Central memory CD8-positive, alpha-beta T cell (primary cell): ENCODE data around the gene CDH11.

ENCODE experiments used
- ATAC-seq: fragments of 150-1000 bp; cut with Tn5 transposase; replicated peaks from 2 replicates; pipeline ENCODE4 v1.10.0; 2022; ENCODE audit warnings: mild to moderate bottlenecking, moderate FRiP score, moderate number of reproducible peaks; ENCODE audit not compliant: poor library complexity, severe bottlenecking; ENCODE audit errors: extremely low read depth
- DNase-seq, 2 donors: peaks; one replicate each; pipeline ENCODE4 v3.0.0; 2021; ENCODE audit warnings: low spot score in 2 of 2
- H3K27ac Mint-ChIP-seq: one replicate; pipeline ENCODE4 v1.8.0; 2022; ENCODE audit warnings: low read depth, mild to moderate bottlenecking, moderate library complexity, mixed read lengths
- H3K27me3 Mint-ChIP-seq: one replicate; pipeline ENCODE4 v1.8.0; 2022; ENCODE audit warnings: mixed read lengths
- H3K36me3 Mint-ChIP-seq: one replicate; pipeline ENCODE4 v1.8.0; 2022; ENCODE audit warnings: mild to moderate bottlenecking, moderate library complexity, mixed read lengths; ENCODE audit not compliant: insufficient read depth
- H3K4me1 Mint-ChIP-seq: one replicate; pipeline ENCODE4 v1.8.0; 2022; ENCODE audit warnings: mixed read lengths
- H3K4me3 Mint-ChIP-seq: one replicate; pipeline ENCODE4 v1.8.0; 2022; ENCODE audit warnings: mild to moderate bottlenecking, moderate library complexity, mixed read lengths
- H3K9me3 Mint-ChIP-seq: one replicate; pipeline ENCODE4 v1.8.0; 2022; ENCODE audit warnings: mixed read lengths

The CDH11 gene

DNA sequence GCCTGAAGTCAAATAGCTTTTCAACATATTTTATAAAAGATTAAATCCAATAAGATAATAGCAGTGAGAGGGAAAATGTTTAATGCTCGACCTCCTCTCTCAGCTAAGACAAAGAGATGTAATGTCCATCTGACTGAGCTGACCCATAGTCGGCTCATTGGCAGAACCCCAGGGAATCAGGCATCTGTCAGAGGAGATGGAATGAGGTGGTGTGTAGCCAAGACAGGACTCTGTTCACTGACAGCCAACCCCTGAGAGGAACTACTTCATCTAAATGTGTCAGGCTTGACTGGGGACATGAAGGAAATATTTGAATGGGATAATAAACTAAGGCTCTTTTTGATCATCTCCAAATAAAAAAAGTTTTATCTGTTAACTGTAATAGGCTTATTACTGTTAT is 188.0 kb downstream of the CDH11 start:
- H3K9me3 Mint-ChIP-seq = peaks cover 23% of the 10 kb centered on the region
- H3K36me3 Mint-ChIP-seq = no peaks in the 10 kb centered on the region

DNA sequence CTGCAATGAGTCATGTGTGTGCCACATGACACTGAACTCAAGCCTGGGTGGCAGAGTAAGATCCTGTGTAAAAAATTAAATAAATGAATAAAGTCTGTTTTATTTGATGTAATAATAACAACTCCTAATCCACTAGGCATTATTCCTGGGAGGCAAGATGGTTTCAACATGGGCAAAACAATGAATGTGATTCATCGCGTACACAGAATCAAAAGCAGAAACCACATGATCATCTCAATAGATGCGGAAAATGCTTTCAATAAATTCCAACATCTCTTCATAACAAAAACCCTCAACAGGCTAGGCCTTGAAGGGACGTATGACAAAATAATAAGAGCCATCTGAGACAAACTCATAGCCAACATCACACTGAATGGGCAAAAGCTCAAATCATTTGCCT is 195.4 kb downstream of the CDH11 start:
- H3K27ac Mint-ChIP-seq = no peak overlapping the region

More for the DNA sequence above, 188.0 kb downstream of the CDH11 start:
- no peak for ATAC-seq
- Mint-ChIP-seq H3K4me3 (no peak overlapping the region), H3K4me1 (no peaks in the 10 kb centered on the region), H3K27ac (no peak overlapping the region), H3K27me3 (no peaks in the 10 kb centered on the region)
- no peak for DNase-seq

DNA sequence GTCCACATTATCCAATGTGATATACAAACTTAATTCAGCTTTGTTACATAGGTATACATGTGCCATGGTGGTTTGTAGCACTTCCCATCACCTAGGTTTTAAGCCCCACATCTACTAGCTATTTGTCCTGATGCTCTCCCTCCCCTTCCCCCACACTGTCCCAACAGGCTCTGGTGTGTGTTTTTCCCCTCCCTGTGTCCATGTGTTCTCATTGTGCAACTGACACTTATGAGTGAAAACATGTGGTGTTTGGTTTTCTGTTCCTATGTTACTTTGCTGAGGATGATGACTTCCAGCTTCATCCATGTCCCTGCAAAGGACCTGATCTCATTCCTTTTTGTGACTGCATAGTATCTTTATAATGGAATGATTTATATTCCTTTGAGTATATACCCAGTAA is 196.7 kb downstream of the CDH11 start:
- Mint-ChIP-seq H3K4me1 (no peaks in the 10 kb centered on the region), H3K27me3 (no peaks in the 10 kb centered on the region), H3K36me3 (no peaks in the 10 kb centered on the region), H3K4me3 (no peak overlapping the region), H3K9me3 (peaks cover 16% of the 10 kb centered on the region), H3K27ac (no peak overlapping the region)
- DNase-seq (no peak), ATAC-seq (no peak)

More for the DNA sequence above, 195.4 kb downstream of the CDH11 start:
- no peaks in the 10 kb centered on the region for H3K36me3 Mint-ChIP-seq
- H3K27me3 Mint-ChIP-seq = no peaks in the 10 kb centered on the region
- no peak for ATAC-seq
- no peak for DNase-seq
- H3K4me3 Mint-ChIP-seq = no peak overlapping the region
- peaks cover 23% of the 10 kb centered on the region for H3K9me3 Mint-ChIP-seq
- no peaks in the 10 kb centered on the region for H3K4me1 Mint-ChIP-seq

DNA sequence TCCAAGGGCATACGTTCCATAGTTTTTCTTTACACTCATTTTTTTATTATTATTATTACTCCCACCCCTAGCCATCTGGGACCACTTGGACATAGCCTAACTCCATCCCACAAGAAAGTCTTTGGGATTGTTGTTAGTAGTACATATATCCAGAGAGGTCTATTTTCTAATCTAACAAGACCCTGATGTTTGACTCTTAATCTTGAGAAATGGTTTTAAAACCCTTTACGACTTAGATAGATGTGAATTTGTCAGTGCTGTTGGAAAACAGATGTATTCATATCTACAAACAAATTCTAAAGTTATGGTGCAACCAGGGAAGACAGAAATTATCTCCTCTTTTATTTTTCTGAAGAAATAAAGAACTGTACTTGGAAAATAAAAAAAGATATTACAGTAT is 197.8 kb downstream of the CDH11 start:
- Mint-ChIP-seq H3K36me3 (no peaks in the 10 kb centered on the region), H3K9me3 (peaks cover 6% of the 10 kb centered on the region), H3K4me1 (no peaks in the 10 kb centered on the region), H3K4me3 (no peak overlapping the region), H3K27ac (no peak overlapping the region), H3K27me3 (no peaks in the 10 kb centered on the region)
- ATAC-seq = no peak
- no peak for DNase-seq

DNA sequence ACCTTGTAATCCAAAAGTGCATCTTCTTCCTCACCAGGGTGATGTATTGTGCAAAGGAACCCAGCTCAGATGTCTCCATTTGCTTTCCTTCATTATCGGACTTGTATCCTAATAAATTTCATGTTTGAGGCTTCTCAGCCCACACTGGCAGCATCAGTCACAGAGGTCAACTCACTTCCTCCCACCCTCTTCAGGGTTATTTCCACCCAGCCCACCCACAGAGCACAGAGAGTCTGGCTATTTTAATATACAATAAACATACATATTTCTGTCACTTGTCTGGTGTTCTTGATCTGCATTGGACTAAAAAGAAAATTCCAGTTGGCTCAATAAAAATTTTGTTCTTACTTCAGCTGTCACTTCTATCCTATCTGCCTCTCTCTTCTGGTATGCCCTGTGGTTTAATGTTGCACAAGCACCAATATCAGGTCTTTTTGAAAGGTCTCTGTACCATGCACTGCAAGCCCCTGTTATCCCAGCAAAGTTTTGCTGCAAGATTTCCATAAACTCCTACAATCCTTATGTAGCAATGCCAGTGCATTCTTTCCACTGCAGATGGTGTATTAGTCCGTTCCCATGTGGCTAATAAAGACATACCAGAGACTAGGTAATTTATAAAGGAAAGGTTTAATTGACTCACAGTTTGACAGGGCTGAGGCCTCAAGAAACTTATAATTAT is 201.8 kb downstream of the CDH11 start:
- no peaks in the 10 kb centered on the region for H3K36me3 Mint-ChIP-seq
- H3K4me3 Mint-ChIP-seq = no peak overlapping the region
- H3K9me3 Mint-ChIP-seq = peaks cover 28% of the 10 kb centered on the region
- H3K27me3 Mint-ChIP-seq = no peaks in the 10 kb centered on the region
- H3K27ac Mint-ChIP-seq = no peak overlapping the region
- no peak for ATAC-seq
- H3K4me1 Mint-ChIP-seq = no peaks in the 10 kb centered on the region
- no peak for DNase-seq

DNA sequence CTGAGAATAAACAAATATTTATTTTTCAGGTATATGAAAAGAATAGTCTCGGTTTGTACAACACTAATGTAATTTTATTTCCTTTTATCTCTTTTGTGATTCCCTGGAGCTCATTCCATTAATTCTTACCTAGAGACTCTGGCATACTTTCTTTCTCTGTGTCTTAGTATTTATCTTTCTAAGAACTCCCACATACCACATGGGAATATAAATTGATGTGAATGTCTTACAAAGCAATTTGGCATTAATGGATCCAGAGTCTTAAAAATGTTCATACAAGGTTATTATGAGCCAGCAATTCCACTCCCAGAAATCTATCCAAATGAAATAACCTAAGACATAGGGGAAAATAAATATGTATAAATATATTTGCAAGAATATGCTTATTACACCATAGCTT is 202.7 kb downstream of the CDH11 start:
- H3K27ac Mint-ChIP-seq = no peak overlapping the region
- H3K4me3 Mint-ChIP-seq = no peak overlapping the region
- H3K36me3 Mint-ChIP-seq = no peaks in the 10 kb centered on the region
- H3K4me1 Mint-ChIP-seq = no peaks in the 10 kb centered on the region
- H3K9me3 Mint-ChIP-seq = peaks cover 28% of the 10 kb centered on the region
- no peaks in the 10 kb centered on the region for H3K27me3 Mint-ChIP-seq
- ATAC-seq = no peak
- no peak for DNase-seq

DNA sequence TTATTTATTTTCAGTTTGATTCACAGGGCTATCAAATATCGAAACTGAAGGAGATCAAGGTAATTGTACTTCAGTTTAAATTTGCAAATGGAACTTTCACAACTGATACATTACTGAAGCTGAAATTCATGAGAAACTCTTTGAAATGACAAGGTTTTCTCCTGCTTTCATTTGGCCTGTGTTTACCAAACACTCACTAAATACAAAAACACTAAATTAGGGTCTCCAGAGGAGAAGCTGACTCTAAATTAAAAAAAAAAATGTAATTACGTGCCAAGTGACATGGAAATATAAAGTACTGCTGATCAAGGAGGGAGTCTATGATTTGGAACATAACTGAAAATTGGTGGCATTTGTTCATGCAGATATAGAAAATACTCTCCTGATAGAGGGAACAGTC is 205.8 kb downstream of the CDH11 start:
- no peak for DNase-seq
- H3K36me3 Mint-ChIP-seq = no peaks in the 10 kb centered on the region
- no peak overlapping the region for H3K4me3 Mint-ChIP-seq
- H3K27me3 Mint-ChIP-seq = no peaks in the 10 kb centered on the region
- no peak overlapping the region for H3K27ac Mint-ChIP-seq
- H3K4me1 Mint-ChIP-seq = no peaks in the 10 kb centered on the region
- H3K9me3 Mint-ChIP-seq = peaks cover 23% of the 10 kb centered on the region
- ATAC-seq = no peak

DNA sequence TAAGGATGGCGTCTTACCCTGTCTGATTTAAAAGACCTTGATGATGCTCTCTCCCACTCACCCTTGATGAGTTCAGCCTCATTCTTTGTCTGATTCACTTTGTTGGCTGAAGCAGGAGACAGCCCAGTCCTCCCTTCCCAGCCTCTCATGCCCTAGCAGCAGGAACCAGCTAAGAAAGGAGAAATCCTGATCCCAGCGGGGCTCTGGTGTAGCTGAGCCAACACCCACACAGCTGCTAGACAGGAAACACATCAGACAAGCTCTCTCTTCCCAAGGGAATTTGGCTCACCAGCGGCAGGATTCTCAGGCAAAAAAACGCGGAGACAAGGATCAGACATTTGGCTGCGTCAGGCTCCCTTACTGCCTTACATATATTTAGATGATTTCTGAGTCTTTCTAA is 211.5 kb downstream of the CDH11 start:
- ATAC-seq (no peak), DNase-seq (no peak)
- no peaks in the 10 kb centered on the region for H3K4me1 Mint-ChIP-seq
- H3K9me3 Mint-ChIP-seq = peaks cover 12% of the 10 kb centered on the region
- H3K27me3 Mint-ChIP-seq = no peaks in the 10 kb centered on the region
- no peak overlapping the region for H3K27ac Mint-ChIP-seq
- H3K36me3 Mint-ChIP-seq = no peaks in the 10 kb centered on the region
- no peak overlapping the region for H3K4me3 Mint-ChIP-seq

DNA sequence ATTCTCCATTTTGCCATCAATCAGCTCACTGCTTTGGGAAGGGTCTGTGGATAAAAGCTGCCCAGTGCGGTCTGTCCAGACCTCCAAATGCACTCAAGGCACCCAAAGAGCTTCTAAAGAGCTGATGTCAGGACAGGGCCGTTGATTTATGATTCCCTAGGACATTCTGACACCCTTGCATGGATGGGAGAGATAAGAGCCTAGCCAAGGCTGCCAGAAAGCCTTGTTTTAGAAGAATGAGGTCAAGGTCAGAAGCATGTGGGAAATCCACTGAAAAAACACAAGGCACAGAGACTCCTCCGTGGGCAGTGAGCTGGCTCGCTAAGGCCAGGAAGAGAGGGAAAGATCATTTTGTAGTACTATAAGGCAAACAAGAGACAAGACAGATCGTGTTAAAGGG is 214.0 kb downstream of the CDH11 start:
- Mint-ChIP-seq H3K27me3 (no peaks in the 10 kb centered on the region), H3K4me1 (no peaks in the 10 kb centered on the region), H3K36me3 (no peaks in the 10 kb centered on the region), H3K4me3 (no peak overlapping the region), H3K9me3 (peaks cover 18% of the 10 kb centered on the region), H3K27ac (no peak overlapping the region)
- DNase-seq = no peak
- no peak for ATAC-seq

DNA sequence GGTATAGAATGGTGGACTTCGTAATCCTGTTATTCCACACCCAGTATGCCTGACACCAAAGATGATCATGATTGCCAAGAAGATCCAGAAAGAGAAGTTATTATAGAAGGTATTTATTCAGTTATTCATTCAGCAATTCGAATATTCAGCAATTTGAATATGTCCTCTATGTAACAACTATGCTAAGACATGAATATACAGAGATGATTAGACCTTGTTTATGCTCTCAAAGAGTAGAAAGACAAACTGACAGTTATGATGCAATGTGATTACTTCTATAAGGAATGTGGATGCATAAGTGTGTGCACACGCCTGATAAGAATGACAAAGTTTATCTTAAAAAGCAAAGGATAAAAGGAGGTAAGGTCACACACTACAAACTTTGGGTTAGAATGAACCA is 218.1 kb downstream of the CDH11 start:
- Mint-ChIP-seq H3K4me1 (no peaks in the 10 kb centered on the region), H3K9me3 (peaks cover 30% of the 10 kb centered on the region), H3K36me3 (no peaks in the 10 kb centered on the region), H3K27me3 (no peaks in the 10 kb centered on the region), H3K27ac (no peak overlapping the region), H3K4me3 (no peak overlapping the region)
- DNase-seq (no peak), ATAC-seq (no peak)

DNA sequence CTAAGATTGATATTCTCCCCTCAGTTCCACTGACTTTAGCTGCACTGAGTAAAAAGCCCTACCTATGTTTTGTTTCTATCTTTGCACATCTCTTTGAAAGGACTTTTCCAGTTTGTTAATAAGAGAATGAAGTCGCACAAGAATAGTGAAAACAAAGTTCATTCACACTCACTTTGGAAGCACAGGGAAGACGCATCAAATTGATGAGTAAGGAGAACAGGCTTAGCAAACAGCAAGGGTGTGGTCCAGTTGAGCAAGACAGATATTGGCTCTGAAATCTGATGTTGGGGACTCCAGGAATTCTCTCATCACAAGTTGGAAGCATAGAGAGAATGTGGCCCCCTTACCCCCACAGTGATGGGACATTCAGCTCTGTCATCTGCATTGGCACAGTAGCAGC is 221.3 kb downstream of the CDH11 start:
- DNase-seq = no peak
- no peak overlapping the region for H3K27ac Mint-ChIP-seq
- no peak overlapping the region for H3K4me3 Mint-ChIP-seq
- H3K27me3 Mint-ChIP-seq = no peaks in the 10 kb centered on the region
- no peaks in the 10 kb centered on the region for H3K36me3 Mint-ChIP-seq
- H3K4me1 Mint-ChIP-seq = no peaks in the 10 kb centered on the region
- no peak for ATAC-seq
- peaks cover 29% of the 10 kb centered on the region for H3K9me3 Mint-ChIP-seq

DNA sequence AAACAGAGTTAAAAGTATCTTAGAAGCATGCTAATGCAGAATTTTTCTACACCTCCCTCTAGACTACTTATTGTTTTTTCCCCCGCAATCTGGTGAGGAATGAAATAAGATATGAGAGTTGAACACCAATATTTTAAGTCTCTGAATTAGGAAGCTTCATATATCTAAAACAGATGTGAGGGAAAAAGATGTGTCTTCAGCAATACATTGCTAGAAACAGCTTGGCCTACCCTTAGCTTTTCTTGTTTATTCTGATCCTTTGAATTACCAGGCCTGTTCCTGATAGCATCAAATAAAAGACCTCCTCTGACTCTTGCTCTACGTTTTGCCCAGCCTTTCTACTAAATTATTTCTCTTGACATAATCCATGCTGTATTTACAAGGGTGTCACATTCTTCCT is 221.8 kb downstream of the CDH11 start:
- H3K9me3 Mint-ChIP-seq = peaks cover 31% of the 10 kb centered on the region
- H3K27ac Mint-ChIP-seq = no peak overlapping the region
- no peak overlapping the region for H3K4me3 Mint-ChIP-seq
- H3K27me3 Mint-ChIP-seq = no peaks in the 10 kb centered on the region
- no peak for DNase-seq
- ATAC-seq = no peak
- no peaks in the 10 kb centered on the region for H3K4me1 Mint-ChIP-seq
- H3K36me3 Mint-ChIP-seq = no peaks in the 10 kb centered on the region

DNA sequence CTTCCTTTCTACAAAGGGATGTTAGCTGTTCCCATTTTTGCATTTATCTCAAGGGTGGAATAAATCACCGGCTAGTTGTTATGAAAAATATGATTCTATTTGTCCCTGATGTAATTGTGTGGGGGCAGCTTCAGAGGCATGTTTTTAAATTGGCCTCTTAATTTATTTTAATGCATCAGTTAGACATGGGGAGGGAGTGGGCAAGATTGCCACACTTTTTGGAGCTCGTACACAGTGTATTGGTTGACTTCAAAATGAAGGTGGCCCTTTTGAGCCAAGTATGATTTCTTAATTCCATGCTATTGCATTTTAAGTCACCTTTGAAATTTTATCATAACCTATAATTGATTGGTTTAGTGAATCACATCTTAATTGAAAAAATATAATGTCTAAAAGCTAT is 223.7 kb downstream of the CDH11 start:
- ATAC-seq = no peak
- Mint-ChIP-seq H3K27me3 (no peaks in the 10 kb centered on the region), H3K36me3 (no peaks in the 10 kb centered on the region)

More for the DNA sequence above, 223.7 kb downstream of the CDH11 start:
- no peak for DNase-seq
- peaks cover 34% of the 10 kb centered on the region for H3K9me3 Mint-ChIP-seq
- H3K4me1 Mint-ChIP-seq = no peaks in the 10 kb centered on the region
- no peak overlapping the region for H3K4me3 Mint-ChIP-seq
- H3K27ac Mint-ChIP-seq = no peak overlapping the region
